ENCODE measurements around the gene GATAD2A. TPM values are rescaled to one million over a fixed set of nuclear protein-coding genes. Genes with fewer than 3 reads are reported as not detected.

GATAD2A gene
- total and polyA plus RNA-seq, 2 of the 13 experiments (the other 11 are each of a cell fraction or from before 2014, with no cell fraction given) = 16.8 to 28.6 TPM

GRCh38 chr19:19366434-19367396 is 38.8 kb upstream of the GATAD2A start (continued):
- TF ChIP-seq, protein P1, sequence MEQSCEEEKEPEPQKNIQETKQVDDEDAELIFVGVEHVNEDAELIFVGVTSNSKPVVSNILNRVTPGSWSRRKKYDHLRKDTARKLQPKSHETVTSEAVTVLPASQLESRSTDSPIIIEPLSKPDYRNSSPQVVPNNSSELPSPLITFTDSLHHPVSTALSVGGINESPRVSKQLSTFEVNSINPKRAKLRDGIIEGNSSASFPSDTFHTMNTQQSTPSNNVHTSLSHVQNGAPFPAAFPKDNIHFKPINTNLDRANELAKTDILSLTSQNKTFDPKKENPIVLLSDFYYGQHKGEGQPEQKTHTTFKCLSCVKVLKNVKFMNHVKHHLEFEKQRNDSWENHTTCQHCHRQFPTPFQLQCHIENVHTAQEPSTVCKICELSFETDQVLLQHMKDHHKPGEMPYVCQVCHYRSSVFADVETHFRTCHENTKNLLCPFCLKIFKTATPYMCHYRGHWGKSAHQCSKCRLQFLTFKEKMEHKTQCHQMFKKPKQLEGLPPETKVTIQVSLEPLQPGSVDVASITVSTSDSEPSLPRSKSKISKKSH (CRISPR knock-in tag; IDR thresholded peaks at IDR 0.05; ENCODE audit: borderline replicate concordance) = peak; percentile 79; the same call in 1 of the 2 replicates
- TF ChIP-seq MTF1 (CRISPR knock-in tag; IDR thresholded peaks at IDR 0.05) = no peak
- TF ChIP-seq, protein P2, sequence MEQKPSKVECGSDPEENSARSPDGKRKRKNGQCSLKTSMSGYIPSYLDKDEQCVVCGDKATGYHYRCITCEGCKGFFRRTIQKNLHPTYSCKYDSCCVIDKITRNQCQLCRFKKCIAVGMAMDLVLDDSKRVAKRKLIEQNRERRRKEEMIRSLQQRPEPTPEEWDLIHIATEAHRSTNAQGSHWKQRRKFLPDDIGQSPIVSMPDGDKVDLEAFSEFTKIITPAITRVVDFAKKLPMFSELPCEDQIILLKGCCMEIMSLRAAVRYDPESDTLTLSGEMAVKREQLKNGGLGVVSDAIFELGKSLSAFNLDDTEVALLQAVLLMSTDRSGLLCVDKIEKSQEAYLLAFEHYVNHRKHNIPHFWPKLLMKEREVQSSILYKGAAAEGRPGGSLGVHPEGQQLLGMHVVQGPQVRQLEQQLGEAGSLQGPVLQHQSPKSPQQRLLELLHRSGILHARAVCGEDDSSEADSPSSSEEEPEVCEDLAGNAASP (CRISPR knock-in tag; IDR thresholded peaks at IDR 0.05; ENCODE audit: borderline replicate concordance) = peak; percentile 98
- peak; percentile 94 for TF ChIP-seq ZNF781 (CRISPR knock-in tag; IDR thresholded peaks at IDR 0.05; ENCODE audit: borderline replicate concordance, not compliant biosample characterization)
- no peak for TF ChIP-seq MED13 (CRISPR knock-in tag; IDR thresholded peaks at IDR 0.05)
- 0 out of 2 replicates have a peak, but pooled peaks have one; percentile 62 for TF ChIP-seq ZNF224 (CRISPR knock-in tag; IDR thresholded peaks at IDR 0.05)
- no peak for TF ChIP-seq SETDB1 (CRISPR knock-in tag; IDR thresholded peaks at IDR 0.05; ENCODE audit: borderline replicate concordance)
- TF ChIP-seq, protein P3, sequence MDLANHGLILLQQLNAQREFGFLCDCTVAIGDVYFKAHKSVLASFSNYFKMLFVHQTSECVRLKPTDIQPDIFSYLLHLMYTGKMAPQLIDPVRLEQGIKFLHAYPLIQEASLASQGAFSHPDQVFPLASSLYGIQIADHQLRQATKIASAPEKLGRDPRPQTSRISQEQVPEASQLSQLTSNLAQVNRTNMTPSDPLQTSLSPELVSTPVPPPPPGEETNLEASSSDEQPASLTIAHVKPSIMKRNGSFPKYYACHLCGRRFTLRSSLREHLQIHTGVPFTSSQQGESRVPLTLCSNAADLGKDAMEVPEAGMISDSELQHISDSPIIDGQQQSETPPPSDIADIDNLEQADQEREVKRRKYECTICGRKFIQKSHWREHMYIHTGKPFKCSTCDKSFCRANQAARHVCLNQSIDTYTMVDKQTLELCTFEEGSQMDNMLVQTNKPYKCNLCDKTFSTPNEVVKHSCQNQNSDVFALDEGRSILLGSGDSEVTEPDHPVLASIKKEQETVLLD (CRISPR knock-in tag; IDR thresholded peaks at IDR 0.05; ENCODE audit: low read depth) = no peak
- peak; percentile 87 for TF ChIP-seq ZNF317 (CRISPR knock-in tag; IDR thresholded peaks at IDR 0.05)
- no peak for TF ChIP-seq WIZ (CRISPR knock-in tag; IDR thresholded peaks at IDR 0.05)
- peak; percentile 93 for TF ChIP-seq XRCC5 (optimal IDR thresholded peaks at IDR 0.05; ENCODE audit: low read length)
- TF ChIP-seq ZNF772 (CRISPR knock-in tag; IDR thresholded peaks at IDR 0.05) = no peak
- no peak for TF ChIP-seq NR3C1 (CRISPR knock-in tag; IDR thresholded peaks at IDR 0.05)
- TF ChIP-seq FOXP1 (IDR thresholded peaks at IDR 0.05) = no peak
- peak; percentile 44 for TF ChIP-seq FOXP1 (CRISPR knock-in tag; IDR thresholded peaks at IDR 0.05)
- TF ChIP-seq, protein P4, sequence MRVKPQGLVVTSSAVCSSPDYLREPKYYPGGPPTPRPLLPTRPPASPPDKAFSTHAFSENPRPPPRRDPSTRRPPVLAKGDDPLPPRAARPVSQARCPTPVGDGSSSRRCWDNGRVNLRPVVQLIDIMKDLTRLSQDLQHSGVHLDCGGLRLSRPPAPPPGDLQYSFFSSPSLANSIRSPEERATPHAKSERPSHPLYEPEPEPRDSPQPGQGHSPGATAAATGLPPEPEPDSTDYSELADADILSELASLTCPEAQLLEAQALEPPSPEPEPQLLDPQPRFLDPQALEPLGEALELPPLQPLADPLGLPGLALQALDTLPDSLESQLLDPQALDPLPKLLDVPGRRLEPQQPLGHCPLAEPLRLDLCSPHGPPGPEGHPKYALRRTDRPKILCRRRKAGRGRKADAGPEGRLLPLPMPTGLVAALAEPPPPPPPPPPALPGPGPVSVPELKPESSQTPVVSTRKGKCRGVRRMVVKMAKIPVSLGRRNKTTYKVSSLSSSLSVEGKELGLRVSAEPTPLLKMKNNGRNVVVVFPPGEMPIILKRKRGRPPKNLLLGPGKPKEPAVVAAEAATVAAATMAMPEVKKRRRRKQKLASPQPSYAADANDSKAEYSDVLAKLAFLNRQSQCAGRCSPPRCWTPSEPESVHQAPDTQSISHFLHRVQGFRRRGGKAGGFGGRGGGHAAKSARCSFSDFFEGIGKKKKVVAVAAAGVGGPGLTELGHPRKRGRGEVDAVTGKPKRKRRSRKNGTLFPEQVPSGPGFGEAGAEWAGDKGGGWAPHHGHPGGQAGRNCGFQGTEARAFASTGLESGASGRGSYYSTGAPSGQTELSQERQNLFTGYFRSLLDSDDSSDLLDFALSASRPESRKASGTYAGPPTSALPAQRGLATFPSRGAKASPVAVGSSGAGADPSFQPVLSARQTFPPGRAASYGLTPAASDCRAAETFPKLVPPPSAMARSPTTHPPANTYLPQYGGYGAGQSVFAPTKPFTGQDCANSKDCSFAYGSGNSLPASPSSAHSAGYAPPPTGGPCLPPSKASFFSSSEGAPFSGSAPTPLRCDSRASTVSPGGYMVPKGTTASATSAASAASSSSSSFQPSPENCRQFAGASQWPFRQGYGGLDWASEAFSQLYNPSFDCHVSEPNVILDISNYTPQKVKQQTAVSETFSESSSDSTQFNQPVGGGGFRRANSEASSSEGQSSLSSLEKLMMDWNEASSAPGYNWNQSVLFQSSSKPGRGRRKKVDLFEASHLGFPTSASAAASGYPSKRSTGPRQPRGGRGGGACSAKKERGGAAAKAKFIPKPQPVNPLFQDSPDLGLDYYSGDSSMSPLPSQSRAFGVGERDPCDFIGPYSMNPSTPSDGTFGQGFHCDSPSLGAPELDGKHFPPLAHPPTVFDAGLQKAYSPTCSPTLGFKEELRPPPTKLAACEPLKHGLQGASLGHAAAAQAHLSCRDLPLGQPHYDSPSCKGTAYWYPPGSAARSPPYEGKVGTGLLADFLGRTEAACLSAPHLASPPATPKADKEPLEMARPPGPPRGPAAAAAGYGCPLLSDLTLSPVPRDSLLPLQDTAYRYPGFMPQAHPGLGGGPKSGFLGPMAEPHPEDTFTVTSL (CRISPR knock-in tag; IDR thresholded peaks at IDR 0.05; ENCODE audit: borderline replicate concordance) = no peak
- no peak for TF ChIP-seq ZNF326 (CRISPR knock-in tag; IDR thresholded peaks at IDR 0.05; ENCODE audit: borderline replicate concordance)
